Hippocampal formation (tissue), 2 donors: ENCODE results near the gene NACA.
"Not testable (repeated sequence)": the region's sequence is repeated elsewhere in the genome, so short reads cannot be mapped to it uniquely, and the experiment has no call there.

Experiments used
- DNase-seq, 2 donors: peaks; one replicate each; lab custom pipeline; 2025; lab: John Stamatoyannopoulos, UW

NACA gene

DNA sequence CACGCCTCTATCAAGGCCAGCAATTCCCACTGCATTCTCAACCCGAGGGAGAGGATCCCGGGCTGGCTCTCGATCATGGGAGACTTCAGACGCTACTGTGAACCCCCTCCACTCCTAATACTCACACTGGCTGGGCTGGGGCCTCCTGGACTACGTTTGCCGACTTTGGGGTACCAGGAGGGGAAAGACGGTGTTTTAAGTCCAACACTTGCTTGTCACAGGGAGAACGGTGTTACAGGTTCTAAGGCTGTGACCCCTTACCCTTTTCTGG, 463 bp downstream of the NACA start:
- DNase-seq = peak in 1 of 2 donors; percentile 35

DNA sequence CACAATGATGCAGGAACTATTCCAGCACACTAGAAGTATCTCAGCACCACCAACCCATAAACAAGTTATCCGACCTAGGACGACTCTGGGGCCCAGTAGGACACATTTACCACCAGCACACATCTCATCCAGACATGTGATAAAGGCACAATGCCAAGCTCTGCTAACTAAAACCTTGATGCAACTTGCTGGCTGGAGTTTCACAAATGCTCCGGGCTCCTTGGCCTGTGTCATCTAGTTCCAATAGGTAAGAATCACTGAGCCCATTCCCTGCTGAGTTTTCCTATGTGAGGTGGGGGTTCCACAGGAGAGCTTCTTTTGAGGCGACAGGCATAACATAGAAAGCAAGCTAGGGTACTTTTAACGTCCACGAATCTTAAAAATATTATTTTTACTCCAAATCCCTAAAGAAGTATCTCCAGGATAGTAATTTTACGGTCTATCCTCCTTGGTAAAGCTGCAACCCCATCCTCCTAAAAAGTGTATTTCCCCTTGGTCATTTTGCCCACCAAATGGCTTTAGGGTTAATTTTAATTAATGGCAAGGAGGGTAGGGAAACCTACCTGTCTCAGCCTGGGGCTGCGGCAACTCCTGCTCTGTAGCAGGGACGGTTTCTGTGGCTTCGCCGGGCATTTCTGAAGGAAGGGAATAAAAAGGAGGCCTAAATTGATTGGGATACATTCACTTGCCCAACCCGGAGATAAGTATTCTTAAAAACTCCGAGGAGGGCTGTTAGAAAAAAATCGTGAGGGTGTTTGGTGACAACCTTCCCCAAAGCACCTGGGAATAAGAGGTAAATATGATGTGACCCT, 1.0 kb downstream of the NACA start:
- peak in 1 of 2 donors; percentile 6 for DNase-seq

DNA sequence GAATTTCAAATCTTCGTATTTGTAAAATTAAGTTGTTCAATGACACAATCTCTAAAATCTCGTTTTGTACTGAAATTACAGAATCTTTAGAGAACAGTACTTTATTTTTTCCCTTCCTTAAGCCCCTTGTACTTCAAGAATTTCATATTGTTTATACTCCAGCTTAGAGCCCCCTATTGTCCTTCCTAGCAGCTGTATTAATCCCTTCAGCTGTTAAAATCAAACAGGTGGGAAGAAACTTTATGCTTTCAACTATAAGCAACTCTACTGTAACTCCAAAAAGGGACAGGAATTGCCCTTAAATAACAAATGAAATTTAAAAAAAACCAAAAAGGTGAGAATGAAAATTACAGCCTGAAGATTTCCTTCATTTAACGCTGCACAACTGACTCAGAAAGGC, 1.7 kb downstream of the NACA start:
- DNase-seq = no peak

DNA sequence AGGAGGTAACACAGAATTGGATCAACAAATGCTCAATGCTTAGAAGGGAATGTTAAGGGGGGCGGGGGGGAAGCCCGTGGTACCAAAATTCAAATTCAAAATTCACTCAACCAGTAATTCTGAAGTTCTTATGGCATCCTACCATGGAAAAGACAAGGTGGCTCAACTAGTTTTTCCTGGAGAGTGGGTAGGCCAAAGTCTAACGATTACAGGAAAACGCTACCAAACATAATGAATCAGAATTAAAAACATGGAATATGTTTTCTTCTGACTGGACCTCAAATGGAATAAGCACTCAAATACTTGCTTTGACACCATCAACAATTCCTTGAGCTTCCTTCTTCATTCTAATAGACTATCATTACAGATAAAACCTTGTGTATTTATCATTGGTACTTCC, 2.3 kb downstream of the NACA start:
- no peak for DNase-seq

DNA sequence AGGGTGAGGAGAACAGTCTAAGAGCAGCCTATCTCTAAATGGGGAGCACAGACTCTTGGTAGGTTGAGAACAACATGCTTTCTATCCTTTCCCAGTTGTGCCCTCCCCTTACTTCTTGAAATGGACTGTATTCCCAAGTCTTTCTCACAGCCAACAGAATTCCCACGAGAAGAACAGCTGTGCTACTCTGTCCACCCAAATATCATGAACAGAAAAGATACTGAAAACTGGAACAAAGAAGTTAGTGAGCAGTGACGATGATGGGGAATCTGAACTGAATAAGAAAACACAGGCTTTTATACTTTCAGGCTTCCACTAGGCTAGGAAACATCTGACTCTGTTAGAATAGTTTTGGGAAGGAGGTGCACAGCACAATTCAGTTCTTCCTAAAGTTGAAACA, 3.4 kb downstream of the NACA start:
- DNase-seq = no peak

DNA sequence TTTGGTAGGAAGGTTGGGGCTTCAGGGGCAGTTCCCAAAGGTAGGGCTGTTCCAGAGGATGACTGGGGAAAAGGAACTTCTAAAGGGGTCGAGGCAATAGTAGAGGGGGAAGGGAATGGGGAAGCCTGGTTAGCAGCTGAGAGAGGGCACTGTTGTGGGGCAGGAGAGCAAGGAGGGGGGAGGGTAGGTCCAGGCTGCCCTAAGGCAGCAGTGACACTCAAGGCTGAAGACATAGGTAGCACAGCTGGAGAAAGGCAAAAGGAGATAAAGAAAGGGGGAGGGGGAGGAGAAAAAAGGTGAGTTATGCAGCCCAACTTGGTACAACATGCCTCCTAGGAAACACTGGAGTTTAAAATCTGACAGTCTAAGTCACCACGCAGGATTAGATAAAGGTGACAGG, 3.9 kb downstream of the NACA start:
- no peak for DNase-seq

DNA sequence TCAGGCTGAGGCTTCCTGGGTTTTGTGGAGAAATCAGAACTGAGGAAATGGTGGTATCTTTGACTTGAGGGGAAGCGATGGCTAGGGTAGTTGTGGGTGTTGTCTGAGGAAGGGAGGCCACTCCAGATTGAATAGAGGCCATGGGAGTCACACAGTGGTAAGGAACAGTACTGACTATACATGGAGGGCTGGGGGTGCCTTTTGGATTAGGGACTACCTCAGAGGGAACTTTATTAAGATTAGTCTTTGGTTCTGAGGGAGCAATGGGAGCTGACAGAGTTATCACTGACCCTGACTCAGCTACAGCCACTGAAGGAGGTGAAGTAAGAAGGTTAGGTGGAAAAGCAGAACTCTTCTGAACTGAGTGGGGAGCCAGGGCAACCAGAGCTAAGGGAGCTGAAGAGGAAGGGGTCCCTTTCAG, 4.4 kb downstream of the NACA start:
- no peak for DNase-seq

DNA sequence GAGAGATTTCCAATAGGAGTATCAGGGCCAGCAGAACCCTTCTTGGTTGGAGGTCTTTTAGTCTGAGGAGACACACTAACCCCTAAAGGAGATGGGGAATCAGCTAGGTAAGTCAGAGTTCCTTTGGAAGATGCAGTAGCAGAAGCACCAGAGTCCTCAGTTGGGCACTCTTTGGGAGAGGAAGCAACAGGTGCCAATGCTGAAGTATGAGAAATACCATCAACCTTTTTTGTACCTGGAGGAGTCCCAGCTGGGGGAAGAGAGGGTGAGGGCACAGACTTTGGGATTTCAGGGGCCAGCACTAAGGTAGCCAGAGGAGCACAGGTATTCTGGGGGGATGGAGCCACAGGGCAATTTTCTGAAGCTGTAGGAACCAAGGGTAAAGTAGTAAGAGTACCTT, 6.0 kb downstream of the NACA start:
- DNase-seq = no peak

DNA sequence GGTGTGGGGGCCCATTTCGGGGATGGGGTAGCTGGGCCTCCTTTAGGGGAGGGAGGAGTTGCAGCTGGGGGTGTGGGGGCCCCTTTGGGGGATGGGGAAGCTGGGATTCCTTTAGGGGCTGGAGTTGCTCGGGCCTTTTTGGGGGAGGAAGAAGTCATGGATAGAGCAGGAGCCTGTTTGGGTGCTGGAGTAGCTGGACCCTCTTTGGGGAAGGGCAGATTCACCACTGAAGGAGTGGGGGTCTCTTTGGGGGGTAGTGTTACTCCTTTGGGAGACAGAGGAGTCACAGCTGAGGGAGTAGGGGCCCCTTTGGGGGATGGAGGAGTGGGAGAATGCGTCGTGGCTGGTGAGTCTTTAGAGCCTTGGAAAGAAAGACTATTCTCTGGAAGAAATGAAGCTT, 6.5 kb downstream of the NACA start:
- no peak for DNase-seq

DNA sequence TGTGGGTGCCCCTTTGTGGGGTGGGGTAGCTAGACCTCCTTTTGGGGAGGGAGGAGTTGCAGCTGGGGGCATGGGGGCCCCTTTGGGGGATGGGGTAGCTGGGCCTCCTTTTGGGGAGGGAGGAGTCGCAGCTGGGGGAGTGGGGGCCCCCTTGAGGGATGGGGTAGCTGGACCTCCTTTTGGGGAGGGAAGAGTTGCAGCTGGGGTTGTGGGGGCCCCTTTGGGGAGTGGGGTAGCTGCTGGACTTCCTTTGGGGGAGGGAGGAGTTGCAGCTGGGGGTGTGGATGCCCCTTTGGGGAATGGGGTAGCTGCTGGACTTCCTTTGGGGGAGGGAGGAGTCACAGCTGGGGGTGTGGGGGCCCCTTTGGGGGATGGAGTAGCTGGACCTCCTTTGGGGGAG, 7.0 kb downstream of the NACA start:
- no peak for DNase-seq

DNA sequence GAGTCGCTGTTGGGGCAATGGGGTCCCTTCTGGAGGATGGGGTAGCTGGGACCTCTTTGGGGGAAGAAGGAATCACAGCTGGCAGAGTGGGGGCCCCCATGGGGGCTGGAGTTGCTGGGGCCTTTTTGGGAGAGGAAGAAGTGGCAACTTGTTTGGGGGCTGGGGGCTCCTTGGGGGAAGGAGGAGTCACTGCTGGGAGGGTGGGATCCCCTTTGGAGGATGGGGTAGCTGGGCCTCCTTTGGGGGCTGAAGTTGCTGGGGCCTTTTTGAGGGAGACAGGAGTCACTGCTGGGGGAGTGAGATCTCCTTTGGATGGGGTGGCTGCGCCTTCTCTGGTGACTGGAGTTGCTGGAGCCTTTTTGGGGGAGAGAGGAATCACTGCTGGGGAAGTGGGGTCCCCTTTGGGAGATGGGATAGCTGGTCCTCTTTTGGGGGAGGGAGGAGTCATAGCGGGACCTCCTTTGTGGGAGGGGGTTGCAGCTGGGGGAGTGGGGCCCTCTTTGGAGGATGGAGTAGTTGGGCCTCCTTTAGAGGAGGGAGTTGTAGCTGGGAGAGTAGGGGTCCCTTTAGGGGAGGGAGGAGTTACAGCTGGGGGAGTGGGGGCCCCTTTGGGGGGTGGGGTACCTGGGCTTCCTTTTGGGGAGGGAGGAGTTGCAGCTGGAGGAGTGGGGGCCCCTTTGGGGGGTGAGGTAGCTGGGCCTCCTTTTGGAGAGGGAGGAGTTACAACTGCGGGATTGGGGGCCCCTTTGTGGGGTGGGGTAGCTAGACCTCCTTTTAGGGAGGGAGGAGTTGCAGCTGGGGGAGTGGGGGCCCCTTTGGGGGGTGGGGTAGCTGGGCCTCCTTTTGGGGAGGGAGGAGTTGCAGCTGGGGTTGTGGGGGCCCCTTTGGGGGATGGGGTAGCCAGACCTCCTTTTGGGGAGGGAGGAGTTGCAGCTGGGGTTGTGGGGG, 7.9 kb downstream of the NACA start:
- DNase-seq = no peak

DNA sequence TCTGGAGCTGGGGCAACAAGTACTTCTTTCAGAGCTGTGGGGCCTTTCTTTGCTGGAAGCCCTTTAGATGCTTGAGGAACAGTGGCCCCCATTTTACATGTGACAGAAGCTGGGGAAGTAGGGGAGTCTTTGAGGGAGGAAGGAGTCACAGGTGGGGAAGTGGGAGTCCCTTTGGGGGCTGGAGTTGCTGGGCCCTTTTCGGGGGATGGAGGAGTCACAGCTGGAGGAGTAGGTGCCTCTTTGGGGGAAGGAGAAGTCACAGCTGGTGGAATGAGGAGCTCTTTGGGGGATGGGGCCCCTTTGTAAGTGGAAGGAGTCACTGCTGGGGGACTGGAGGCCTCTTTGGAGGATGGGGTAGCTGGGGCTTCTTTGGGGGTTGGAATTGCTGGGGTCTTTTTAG, 8.6 kb downstream of the NACA start:
- DNase-seq = no peak

DNA sequence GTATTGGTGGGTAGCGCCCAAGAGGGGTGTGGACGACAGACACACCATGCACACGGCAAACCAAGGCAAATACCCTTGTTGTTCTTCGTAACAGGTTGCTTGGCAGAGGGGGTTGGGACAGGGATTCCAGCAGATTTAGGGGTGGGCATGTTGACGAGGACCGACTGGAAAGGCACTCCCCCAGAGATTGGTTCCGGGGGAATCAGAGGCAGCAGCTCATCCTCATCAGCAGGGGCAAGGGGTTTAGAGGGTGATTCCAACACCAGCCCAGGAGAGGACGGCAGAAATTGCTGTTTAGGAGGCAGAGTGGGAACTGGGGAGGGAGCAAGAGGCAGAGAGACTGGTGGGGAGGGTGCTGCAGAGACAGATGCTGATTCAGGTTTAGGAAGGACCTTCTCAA, 9.3 kb downstream of the NACA start:
- no peak for DNase-seq

DNA sequence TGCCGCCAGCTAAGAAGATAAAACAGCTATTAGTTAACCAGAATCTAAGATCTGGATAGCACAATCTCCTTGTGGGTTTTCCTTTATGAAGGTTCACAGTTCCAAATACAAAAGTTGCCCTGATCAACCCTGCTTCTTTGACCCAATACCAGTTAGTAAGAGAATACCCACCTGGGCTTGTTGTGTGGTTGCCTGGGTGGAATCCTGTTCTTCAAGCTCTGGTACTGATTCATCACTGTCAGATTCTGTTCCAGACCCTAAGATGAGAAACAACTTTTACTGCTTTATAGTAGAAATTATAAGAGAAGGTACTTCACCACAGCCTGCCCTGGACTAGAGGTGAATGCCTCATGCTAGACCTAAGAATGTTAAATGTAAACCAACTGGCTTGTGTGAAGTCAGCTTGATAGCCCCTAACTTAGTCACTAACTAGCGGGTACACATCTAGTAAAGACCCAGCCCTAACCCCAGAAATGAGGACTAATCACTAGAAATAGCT, 10.6 kb downstream of the NACA start:
- no peak for DNase-seq

DNA sequence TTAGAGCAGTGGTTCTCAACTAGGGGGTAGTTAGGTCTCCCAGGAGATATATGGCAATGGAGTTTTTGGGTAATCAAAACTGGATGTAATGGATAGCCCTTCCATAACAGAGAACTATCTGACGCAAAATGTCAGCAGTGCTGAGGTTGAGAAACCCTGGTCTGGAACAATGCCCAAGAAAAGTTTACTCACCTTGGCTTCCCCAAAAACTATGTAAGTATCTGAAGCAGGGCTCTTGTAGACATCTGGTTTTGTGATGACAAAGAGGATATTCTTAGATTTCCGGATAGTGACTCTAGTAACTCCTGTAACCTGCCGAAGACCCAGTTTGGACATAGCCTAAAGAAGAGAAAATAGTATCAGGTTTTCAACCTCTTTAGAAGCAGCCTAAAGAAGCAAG, 11.8 kb downstream of the NACA start:
- no peak for DNase-seq

DNA sequence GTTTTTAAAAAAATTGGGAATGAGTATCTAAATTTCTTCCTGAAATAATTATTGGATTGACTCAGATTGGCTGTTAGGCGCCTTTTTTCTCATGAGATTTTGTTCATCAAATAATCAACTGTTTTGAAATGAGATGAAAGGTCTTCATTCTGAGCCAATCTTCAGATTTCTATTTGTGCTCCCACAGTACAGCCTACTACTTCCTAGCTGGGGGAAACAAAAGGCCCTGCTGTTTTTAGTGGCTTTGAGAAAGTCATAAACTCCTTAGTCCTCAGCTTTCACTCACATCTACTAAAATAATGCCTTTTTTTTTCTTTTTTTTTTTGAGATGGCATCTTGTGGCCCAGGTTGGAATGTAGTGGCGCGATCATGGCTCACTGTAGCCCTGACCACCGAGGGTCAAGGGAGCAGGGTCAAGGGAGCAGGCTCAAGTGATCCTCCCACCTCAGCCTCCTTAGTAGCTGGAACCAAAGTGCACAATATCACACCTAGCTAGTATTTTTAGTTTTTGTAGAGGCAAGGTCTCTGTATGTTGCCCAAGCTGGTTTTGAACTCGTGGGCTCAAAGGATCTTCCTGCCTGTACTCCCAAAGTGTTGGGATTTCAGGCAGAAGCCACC, 15.2 kb downstream of the NACA start:
- DNase-seq = no peak

DNA sequence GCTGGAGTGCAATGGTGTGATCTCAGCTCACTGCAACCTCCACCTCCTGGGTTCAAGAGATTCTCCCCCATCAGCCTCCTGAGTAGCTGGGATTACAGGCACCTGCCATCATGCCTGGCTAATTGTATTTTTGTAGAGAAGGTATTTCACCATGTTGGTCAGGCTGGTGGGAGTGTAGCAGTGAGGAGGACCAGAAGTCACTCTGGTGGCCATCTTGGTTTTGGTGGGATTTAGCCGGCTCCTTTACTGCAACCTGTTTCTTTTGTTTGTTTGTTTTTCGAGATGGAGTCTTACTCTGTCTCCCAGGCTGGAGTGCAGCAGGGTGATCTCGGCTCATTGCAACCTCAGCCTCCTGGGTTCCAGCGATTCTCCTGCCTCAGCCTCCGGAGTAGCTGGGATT, 20.6 kb downstream of the NACA start:
- DNase-seq = not testable (repeated sequence)

DNA sequence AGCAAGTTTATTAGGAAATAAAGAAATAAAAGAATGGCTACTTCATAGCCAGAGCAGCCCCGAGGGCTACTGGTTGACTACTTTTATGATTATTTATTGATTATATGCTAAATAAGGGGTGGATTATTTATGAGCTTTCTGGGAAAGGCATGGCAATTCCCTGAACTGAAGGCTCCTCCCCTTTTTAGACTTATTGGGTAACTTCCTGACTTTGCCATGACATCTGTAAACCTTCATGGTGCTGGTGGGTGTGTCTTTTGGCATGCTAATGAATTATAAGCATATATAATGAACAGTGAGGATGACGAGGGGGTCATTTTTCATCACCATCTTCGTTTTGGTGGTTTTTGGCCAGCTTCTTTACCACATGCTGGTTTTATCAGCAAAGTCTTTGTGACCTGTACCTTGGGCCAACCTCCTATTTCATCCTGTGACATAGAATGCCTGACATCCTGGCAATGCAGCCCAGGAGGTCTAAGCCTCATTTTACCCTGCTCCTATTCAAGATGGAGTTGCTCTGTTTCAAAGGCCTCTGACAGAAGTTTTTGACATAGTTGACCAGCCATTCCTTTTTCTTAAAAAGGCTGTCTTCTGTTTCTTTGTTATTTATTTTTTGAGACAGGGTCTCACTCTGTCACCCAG, 26.0 kb downstream of the NACA start:
- no peak for DNase-seq

DNA sequence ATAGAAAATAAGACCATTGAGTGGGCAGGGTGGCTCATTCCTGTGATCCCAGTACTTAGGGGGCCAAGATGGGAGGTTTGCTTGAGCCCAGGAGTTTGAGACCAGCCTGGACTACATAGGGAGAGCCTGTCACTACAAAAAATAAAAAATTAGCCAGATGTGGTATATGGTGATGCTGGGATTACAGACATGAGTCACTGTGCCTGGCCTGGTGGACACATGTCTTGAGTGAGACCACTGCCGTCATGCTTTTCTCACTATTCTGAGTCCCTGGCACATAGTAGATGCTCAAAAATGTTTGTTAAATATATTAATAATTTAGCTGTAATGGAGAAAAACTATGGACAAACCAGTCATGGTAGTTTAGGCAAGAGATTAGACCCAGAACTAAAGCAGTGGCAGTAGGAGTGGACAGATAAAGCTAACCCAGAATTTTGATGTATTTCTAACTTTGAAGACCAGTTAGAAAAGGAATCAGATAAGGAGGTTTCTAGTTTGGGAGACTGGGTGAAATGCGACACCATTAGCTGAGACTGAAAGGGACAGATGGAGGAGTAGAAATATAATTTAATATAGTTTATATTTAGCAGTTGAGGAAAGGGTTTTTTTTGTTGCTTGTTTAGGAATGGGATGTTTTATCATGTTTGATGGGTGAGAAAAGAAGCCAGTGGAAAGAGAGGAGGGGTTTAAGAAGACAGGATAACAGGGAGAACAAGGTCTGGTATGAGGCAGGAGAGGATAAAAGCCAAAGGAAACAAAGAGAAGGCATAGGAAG, 29.6 kb downstream of the NACA start:
- DNase-seq = no peak

DNA sequence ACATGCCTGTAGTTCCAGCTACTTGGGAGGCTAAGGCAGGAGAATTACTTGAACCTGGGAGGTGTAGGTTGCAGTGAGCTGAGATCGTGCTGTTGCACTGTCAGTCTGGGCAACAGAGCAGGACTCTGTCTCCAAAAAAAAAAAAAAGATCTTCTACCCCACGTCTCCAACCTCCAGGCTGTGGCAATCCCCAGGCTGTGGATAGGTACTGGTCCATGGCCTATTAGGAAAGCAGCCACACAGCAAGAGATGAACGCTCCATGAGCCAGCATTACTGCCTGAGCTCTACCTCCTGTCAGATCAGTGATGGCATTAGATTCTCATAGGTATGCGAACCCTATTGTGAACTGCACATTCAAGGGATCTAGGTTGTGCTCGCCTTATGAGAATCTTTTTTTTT, 30.9 kb downstream of the NACA start:
- no peak for DNase-seq

DNA sequence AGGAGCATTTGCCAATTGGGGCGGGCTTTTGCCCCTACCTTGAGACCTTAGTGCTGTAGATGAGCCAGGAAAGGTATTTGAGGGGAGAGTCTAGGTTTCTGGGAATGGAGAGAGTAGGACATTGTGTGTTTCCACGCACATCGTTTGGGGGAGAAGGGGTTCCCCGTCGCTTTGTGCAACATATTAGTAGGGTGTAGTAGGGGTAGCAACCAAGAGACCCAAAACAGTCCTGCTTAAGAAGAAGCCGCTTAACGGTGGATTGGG, 36.3 kb downstream of the NACA start:
- DNase-seq = no peak
